EL (cell line): ENCODE data around the gene LDLRAD4.

ENCODE experiments used
- DNase-seq: peaks from one replicate; pipeline ENCODE4 v3.0.0-alpha.2; 2016

Gene LDLRAD4

DNA sequence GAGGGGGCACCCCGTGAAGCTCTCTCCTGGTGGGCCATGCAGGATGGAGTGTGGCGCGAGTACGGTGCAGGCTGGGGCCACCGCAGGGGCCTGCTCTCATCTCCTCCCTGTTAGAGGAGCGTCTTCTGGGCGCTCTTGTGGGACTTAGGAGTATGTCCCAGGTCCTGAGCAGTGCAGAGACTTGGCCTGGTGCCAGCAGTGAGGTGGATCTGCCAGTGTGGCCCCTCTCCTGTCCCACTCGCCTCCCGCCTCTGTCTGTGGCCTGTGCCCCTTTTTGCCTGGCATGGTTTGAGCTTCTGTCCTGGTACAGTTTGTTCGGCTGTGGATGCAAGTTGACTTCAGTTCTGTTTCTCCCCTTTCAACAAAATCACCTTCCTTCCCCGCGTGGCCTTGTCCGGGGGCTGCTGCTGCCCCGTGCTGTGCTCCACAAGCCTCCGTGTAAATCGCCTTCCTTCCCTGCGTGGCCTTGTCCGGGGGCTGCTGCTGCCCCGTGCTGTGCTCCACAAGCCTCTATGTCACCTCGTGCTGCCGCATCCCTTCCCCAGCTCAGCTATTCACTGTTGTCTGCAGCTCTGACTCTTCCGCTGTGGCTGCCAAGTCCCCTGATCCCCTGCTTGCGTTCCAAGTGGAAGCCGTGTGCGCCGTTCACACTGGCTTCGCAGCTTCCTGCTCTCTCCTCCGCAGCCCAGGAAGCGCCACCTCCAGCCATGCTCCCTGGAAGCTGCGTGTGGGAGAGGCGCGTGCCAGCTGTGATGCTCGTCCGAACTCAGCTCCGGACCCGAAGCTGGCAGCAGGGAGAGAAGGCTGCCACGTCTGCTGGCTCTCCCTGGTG is 13.7 kb downstream of the LDLRAD4 start:
- no peak for DNase-seq

- DNase-seq = no peak
Observed at GRCh38 chr18:13232971-13233786, 14.6 kb downstream of the LDLRAD4 start.

GRCh38 chr18:13233787-13234783 is 15.5 kb downstream of the LDLRAD4 start:
- no peak for DNase-seq

DNA sequence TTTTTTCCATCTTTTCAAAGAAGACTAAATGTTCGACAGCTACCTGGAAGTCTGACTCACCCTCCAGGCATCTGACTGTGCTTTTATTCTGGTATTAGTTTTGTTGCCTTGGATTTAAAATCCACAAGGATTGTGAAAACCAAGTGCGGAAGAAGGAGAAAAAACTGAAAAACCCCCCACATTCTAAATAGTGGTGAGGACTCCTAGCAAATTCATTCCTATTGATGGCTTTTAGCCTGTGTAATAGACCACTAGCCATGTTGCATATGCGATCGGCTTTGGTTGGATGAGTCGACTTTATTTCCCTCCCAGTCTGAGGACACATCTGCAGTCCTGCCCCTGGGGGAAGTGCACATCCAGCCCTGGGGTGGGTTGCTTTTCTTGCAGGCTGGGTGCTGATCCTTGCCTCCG is 16.9 kb downstream of the LDLRAD4 start:
- DNase-seq = no peak

DNA sequence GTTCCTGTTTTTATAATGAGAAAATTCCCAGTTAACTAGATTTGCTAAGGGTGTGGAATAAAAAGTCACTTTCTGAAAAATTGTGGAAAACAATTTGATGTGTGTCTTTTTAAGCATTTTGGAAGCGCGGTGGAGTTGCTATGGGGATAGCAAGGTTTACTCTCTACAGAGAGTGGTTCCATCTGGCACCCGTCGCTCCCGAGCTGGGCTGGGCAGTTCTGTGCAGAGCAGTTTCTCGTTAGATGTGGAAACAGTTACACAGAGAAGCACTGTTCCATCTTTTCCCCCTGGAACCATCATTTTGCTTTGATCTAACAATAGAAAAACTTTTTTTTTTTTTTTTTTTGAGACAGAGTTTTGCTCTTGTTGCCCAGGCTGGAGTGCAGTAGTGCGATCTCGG is 17.4 kb downstream of the LDLRAD4 start:
- no peak for DNase-seq

GRCh38 chr18:13236411-13236810 is 17.9 kb downstream of the LDLRAD4 start:
- no peak for DNase-seq

- no peak for DNase-seq
Observed at GRCh38 chr18:13237073-13237472, 18.5 kb downstream of the LDLRAD4 start.

GRCh38 chr18:13237641-13238040 is 19.1 kb downstream of the LDLRAD4 start:
- DNase-seq = no peak

DNA sequence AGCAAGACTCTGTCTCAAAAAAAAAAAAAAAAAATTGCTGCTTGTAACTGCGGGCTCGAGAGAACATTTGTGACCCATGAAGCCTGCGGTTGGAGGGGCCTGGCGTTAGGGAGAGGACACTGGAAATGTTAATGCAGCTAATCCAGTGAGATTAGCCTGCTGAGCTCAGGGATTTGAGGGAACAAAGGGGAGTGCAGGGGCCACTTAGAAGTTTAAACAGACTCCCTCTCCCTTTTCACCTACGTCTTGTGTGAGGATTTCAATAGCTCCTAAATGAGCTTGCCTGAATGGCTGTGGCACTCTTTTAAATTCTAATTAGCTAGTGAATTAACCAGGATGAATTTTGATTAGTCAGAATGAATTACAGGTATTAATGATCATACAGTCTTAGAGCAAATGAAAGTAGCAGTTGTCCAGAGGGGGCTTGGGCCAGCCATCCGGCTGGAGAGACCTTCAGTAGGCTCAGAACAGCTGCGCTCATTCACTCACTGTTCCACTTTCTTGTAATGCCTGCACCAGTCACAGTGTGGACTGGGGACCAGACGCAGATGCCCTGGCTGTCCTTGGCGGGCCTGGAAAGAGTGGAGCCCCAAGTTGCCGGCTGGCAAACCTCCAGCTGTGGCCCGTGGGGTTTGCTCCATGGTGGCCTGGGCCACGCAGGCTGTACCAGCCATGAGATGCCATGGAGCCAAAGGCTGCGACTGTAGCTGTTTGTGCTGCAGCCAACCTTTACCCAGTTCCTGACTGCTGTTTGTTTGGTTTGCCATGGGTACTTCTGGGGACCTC is 20.8 kb downstream of the LDLRAD4 start:
- no peak for DNase-seq

DNA sequence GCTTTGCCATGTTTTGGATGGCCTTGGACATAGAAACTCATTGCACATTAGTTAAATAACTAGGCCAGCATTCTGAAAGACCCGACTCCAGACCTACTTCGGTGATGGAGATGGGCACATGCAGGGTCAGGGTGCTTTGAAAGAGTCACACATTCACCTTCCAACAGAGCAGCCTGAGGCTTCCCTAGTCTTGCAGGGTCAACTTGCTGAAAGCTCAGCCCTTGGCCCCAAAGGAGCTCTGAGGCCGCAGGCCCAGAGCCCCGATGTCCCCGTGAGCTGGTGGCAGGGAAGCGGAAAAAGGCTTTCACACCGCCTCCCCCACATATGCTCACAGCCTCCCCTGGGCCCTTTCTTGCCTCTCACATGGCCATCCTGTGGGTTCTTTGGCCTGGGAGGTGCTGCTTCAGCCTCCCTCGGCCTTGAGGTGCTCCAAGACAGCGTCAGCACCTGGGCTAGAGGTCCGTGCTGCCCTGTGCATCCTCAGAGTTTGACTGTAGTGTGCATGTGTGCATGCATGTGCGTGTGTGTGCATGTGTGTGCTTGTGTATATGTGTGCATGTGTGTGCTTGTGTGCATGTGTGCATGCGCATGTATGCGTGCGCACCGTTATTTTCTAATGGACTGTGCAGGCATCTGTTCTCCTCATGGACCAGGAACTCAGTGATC is 21.6 kb downstream of the LDLRAD4 start:
- no peak for DNase-seq

DNA sequence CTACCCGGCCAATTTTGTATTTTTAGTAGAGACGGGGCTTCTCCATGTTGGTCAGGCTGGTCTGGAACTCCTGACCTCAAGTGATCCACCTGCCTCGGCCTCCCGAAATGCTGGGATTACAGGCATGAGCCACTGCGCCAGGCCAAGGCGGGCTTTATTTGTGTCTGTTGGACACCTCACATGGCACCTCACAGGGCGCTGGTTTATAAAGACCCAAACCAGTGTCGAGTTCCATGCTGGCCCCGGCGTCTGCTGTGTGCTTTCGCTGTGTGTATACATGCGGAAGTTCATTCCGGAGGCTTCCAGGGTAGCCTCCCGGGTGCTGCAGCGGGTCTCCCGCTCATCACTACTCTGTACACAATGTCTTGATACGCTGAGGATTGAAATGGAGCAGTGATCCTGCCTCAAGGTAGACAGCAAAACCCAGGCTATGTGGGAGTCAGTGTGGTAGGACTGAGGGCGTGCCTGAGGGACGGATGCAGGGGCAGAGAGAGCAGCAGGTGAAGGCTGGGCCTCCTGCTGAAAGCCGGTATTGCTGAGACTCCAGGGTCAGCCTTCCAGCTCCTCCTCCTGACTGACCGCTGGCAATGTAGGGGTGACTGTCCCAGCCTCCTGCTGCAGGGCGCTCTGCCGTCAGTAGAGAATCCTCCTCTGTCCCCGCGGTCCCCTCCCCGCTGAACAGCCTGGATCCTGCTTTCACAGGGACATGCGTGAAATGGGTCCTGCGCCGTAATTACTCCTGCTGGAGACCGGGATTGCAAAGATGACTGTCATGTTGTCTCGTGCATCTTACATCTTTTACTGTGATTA is 22.7 kb downstream of the LDLRAD4 start:
- DNase-seq = no peak

DNA sequence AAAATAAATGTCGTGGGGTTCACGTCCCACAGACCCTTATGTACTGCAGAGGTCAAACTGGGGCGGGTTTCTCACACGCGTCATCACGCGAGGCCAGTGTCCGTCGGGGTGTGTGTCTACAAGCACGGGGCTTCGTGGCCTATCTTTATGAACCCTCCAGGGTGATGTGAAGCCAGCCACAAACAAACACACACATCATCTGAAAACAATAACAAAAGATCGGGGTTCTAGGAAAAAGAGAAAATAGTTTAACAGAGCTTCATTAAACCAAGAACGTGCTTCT is 23.3 kb downstream of the LDLRAD4 start:
- no peak for DNase-seq

- no peak for DNase-seq
Observed at GRCh38 chr18:13242797-13243196, 24.2 kb downstream of the LDLRAD4 start.

- no peak for DNase-seq
Observed at GRCh38 chr18:13243363-13243762, 24.8 kb downstream of the LDLRAD4 start.

GRCh38 chr18:13244135-13244534 is 25.6 kb downstream of the LDLRAD4 start:
- DNase-seq = no peak

GRCh38 chr18:13245481-13246000 is 27.0 kb downstream of the LDLRAD4 start:
- DNase-seq = no peak

- no peak for DNase-seq
Observed at GRCh38 chr18:13246121-13246520, 27.6 kb downstream of the LDLRAD4 start.

- DNase-seq = no peak
Observed at GRCh38 chr18:13246591-13246990, 28.0 kb downstream of the LDLRAD4 start.

GRCh38 chr18:13247506-13247905 is 28.9 kb downstream of the LDLRAD4 start:
- DNase-seq = no peak

DNA sequence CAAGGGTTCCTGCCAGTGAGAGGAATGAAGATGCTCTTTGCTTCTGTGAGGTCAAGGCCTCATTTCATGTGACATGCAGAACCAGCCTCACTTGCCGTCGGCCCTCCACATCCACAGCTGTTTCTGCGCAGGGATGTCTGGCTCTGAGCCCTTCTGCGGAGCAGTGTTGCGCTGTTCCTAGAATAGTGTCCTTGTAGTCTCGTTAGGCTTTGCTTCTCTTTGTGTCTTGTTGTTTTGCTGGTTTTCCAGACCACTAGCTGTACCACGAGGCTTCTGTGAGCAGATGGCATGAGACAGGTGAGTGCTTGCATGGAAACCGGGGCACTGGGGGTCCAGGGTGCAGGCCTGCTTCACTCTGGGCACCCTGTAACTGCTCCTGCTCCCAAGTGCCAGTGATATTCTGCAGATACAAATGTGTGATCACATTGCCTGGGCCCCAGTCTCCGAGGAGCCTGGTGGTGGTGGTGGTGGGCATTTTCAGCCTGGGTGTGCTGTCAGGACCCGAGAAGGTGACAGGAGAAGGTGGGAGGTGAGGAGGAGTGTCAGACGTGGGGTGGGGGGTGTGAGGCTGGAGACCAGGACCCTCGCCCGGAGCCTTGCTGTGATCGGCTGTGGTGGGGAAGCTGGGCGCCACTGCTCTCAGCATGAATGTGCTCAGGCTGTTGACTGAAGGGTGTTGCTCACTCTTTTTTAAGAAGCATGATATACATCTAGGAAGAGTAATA is 34.3 kb downstream of the LDLRAD4 start:
- no peak for DNase-seq
